Measurements from ENCODE around the gene KIF26A.

KIF26A gene

GRCh38 chr14:104147346-104148125 lies 9.1 kb downstream of the KIF26A start:
- TF ChIP-seq CTCF (IDR thresholded peaks at IDR 0.05; ENCODE audit: low read depth, low read length, missing control alignments) = no peak
- DNase-seq (ENCODE audit: low read depth) = no peak
- no peak overlapping the region for H3K4me3 ChIP-seq (ENCODE audit: low read depth, low read length)

GRCh38 chr14:104148433-104149277 lies 10.3 kb downstream of the KIF26A start:
- no peak for TF ChIP-seq CTCF (IDR thresholded peaks at IDR 0.05; ENCODE audit: low read depth, low read length, missing control alignments)
- no peak for DNase-seq (ENCODE audit: low read depth)
- H3K4me3 ChIP-seq (ENCODE audit: low read depth, low read length) = no peak overlapping the region

- no peak for DNase-seq (ENCODE audit: low read depth)
- no peak overlapping the region for H3K4me3 ChIP-seq (ENCODE audit: low read depth, low read length)
- TF ChIP-seq CTCF (IDR thresholded peaks at IDR 0.05; ENCODE audit: low read depth, low read length, missing control alignments) = no peak
These were observed 10.8 kb downstream of the KIF26A start for GRCh38 chr14:104149278-104149595.

GRCh38 chr14:104149617-104150135 lies 11.3 kb downstream of the KIF26A start:
- H3K4me3 ChIP-seq (ENCODE audit: low read depth, low read length) = no peak overlapping the region
- no peak for DNase-seq (ENCODE audit: low read depth)
- TF ChIP-seq CTCF (IDR thresholded peaks at IDR 0.05; ENCODE audit: low read depth, low read length, missing control alignments) = no peak

- peak; percentile 61 for TF ChIP-seq CTCF (IDR thresholded peaks at IDR 0.05; ENCODE audit: low read depth, low read length, missing control alignments)
- no peak for DNase-seq (ENCODE audit: low read depth)
- H3K4me3 ChIP-seq (ENCODE audit: low read depth, low read length) = no peak overlapping the region
These were observed 12.0 kb downstream of the KIF26A start for GRCh38 chr14:104150136-104151025.

GRCh38 chr14:104151026-104151381 lies 12.6 kb downstream of the KIF26A start:
- DNase-seq (ENCODE audit: low read depth) = no peak
- no peak for TF ChIP-seq CTCF (IDR thresholded peaks at IDR 0.05; ENCODE audit: low read depth, low read length, missing control alignments)
- H3K4me3 ChIP-seq (ENCODE audit: low read depth, low read length) = no peak overlapping the region
